Measurements from ENCODE around the gene EGF.

- TF ChIP-seq POLR2AphosphoS5 (IDR thresholded peaks at IDR 0.05; ENCODE audit: borderline replicate concordance, low read depth, low read length) = no peak
- no peak for TF ChIP-seq EZH2 (IDR thresholded peaks at IDR 0.05)
Observed at GRCh38 chr4:110002326-110002725, 89.6 kb downstream of the EGF start.

Data from SK-N-MC (cell line).